Measurements from ENCODE around the gene CLPSL1.

Gene CLPSL1

DNA sequence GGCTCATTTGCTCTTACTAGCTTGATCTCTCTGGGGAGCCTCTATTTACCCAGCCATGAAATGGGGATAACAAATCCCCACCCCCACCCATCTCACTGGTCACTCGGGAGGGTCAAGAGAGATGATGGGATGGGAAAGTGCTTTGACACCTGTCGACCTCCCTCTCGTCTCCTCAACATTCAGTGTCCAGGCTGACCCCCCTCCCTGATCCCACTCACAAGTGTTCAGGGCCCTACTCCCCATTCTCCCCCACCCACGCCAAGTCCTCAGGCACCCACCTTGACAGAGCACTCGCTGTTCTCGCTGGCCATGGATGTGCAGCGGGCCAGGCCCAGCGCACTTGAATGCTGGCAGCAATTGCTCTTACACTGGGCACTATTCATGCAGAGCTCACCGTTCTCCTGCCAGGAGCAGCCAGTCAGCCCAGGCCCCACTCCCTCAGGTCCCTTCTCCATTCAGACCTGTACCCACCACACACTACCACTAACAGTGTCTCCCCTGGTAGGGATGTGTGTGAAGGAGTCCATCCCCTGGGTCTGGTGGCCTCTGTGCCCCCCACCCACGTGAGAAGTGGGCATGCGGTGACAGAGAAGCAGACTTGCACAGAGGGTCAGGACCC, 14.7 kb downstream of the CLPSL1 start:
- no peak for DNase-seq (ENCODE audit: low read depth in 4 of 4, low spot score in 1 of 4)

DNA sequence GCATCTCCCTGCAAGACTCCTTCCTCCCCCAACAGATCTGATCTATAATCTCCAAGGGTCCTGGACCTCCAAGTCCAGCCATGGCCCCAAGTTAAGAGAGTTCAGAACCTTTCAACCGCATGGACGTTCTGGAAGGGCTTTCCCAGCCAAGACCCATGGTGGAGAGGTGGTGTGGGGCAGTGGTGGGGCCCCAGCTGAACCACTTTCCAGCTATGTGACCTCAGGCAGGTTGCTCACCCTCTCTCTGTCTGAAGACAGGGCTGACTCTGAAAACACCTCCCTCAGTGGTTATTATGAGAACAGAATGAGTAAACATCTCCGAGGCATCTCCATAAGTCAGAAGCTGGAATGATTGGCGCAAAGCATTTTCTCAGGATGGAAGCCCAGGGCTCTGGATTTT, 15.4 kb downstream of the CLPSL1 start:
- DNase-seq (ENCODE audit: low read depth in 4 of 4, low spot score in 1 of 4), result no peak

DNA sequence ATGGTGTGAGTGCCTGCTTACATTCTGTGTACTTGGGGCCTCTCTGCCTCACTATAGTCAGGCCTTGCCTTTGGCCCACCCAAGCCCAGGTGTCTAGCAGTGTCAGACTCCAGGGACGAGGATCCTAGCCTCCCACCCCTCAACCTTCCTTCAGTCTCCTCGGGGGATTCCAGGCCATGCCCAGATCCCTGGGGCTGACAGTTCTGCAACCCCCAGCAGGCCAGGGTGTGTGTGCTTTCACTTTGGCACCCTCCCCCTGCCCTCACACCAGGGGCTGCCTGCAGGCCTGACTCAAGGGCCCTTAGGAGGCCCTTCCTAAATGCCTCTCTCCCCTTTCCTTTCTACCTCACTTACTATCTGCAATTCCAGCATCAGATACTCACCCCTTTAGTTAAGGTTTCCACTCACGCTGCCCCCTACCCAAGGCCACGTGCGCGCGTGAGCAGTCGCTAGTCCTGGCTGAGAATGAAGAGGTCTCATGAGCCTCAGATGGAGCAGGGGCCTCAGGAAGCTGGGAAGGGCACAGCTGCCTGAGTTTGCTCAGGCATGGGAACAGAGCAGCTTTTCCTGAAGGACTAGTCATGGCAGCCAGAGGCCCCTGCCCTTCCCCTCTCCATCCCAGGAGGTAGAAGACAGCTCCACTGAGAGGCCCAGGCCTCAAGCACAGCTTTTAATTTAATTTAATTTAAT, 17.2 kb downstream of the CLPSL1 start:
- no peak for DNase-seq (ENCODE audit: low read depth in 4 of 4, low spot score in 1 of 4)

DNA sequence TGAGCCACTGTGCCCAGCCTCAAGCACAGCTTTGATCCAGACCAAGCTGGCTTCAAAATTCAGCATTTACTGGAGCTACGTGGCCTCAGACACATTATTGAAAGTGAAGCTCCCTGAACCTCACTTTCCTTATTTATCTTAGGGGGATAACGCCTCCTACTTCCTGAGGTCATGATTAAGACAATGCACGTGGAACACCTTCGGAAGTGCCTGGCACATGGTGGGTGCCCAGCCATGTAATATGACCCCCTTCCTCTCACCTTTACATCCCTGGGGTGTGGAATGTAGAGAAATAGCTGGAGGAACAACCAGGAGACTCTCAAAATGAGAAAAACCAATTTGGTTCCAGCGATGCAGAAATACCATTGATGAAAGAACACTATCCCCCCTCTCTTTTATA, 17.9 kb downstream of the CLPSL1 start:
- no peak for DNase-seq (ENCODE audit: low read depth in 4 of 4, low spot score in 1 of 4)

DNA sequence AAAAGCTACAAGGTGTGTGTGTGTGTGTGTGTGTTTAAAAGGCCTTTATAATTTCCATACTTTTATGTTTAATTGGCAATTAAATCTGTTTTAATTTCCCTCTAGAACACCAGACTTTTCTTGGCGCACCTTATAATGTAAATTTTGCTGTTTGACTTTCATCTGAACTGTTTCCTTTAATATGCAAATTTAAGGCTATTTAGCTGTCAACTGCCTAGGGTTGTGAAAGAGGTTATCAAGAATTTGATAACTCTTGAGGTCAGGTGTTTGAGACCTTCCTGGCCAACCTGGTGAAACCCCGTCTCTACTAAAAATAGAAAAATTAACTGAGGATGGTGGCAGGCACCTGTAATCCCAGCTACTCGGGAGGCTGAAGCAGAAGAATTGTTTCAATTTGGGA, 20.3 kb downstream of the CLPSL1 start:
- DNase-seq (ENCODE audit: low read depth in 4 of 4, low spot score in 1 of 4), result no peak

DNA sequence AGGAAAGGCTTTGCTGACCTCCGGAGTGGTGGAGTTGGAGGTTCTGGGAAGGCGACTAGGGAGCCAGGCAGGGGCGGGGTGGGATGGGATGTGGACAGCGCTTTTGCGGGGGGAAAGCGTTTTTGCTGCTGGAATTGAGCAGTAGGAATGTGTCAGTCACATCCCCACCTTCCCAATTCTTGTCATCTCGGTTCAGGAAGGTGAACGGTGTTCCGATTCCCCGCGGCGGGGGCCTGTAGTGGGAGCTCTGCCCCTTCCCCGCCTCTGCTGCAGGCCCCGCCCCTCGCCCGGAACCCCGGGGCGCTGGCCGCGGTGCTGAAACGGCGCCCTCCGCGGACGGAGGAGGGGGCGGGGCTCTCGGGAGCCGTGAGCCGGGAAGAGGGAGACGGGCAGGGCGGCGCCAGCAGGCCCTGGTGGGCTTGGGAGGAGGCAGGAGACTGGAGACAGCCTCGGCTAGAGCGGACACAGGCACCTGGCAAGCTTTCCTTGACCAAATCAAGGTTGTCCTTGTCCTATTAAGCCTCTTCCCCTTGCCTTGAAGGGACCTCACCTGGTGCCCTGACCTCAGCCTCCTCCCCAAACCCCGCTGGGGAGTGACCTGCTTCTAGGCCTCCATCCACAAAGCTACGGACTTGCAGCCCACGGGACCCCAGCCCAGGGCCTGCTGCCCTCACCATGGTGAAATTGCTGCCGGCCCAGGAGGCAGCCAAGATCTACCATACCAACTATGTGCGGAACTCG, 24.3 kb downstream of the CLPSL1 start, which contains the start of gene LHFPL5:
Gene LHFPL5, plus strand, starts transcription at position 357 of the 741 bp plus-strand sequence. Its CDS starts 319 bp downstream, at position 676.
- DNase-seq (ENCODE audit: low read depth in 4 of 4, low spot score in 1 of 4), result peak in 3 of 4 experiments; percentile 21 to 36 (median 24)

DNA sequence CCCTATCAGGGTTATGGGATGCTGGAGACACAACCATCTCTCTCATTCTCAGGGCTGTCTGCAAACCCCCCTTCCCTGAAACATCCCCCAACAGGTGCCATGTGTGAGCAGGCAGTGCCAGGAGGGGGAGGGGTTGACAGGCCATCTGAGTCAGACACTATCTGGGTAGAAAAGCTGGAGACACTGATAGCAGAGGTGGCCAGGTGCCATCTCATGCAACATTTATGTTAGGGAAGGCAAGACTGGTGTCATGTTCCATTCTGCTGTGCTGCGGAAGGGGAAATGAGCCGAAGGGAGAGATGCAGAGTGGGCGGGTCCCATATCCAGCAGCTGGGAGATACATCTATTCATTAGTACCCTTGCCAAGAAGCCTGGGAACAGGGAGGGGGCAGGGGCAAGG, 27.9 kb downstream of the CLPSL1 start:
- no peak for DNase-seq (ENCODE audit: low read depth in 4 of 4, low spot score in 1 of 4)

DNA sequence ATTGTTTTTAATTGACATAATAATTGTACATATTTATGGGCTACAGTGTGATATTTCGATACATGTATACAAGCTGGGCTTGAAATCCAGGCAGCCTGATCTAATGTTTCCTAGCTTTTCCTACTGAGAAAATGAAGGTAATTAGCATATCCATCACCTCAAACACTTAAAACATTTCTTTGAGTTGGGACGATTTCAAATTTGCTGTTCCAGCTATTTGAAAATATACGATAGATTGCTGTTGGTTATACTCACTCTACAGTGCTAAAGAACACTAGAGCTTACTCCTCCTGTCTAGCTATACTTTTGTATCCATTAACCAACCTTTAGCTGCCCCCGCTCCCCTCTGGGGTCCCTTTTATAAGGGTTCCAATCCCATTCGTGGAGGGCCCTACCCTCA, 29.0 kb downstream of the CLPSL1 start:
- DNase-seq (ENCODE audit: low read depth in 4 of 4, low spot score in 1 of 4), result no peak

DNA sequence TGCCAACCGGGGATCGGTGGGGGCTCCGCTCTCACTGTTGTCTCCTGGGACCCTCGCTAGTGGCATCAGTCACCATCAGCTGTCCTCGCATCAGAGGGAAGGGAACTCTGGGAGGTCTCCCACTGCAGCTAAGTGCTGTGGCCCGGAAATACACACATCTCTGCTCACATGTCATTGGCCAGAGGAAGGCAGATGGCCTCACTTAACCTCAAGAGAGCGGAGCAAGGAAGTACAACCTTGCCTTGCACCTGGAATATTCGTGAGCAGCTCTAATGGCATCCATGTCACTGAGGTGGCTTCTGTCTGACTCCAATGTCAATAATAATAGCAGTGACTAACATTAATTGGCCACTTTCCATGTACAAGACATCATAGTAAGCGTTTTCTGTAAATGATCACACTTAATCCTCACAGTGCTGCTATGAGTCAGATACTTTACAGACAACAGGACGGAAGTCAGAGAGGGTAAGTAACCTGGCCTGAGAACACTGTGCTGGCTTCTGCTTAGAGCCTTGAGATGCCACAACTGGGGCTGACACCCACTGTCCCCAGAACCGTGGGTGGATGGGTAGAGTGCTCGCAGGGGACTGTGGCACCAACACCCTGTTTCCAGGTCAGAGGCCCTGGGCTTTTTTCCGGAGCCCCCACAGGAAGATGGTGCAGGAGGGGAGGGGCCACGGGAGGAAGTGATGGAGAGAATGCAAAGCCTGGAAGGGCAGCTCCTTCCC, 30.3 kb downstream of the CLPSL1 start:
- DNase-seq (ENCODE audit: low read depth in 4 of 4, low spot score in 1 of 4), result no peak

DNA sequence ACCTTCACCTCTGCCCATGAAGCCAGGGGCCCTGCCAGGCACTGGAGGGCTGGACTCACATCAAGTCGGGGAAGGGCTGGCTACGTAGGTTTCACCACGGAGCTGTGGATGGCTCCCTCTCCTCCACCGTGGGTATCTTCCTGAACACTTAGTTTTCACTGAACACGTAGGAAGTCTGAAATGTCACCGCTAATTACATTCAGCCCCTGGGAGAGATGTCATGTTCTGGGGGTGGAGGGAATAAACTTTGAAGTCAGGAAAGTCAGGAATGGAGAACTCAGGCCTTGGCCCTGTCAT, 30.8 kb downstream of the CLPSL1 start:
- DNase-seq (ENCODE audit: low read depth in 4 of 4, low spot score in 1 of 4), result no peak

DNA sequence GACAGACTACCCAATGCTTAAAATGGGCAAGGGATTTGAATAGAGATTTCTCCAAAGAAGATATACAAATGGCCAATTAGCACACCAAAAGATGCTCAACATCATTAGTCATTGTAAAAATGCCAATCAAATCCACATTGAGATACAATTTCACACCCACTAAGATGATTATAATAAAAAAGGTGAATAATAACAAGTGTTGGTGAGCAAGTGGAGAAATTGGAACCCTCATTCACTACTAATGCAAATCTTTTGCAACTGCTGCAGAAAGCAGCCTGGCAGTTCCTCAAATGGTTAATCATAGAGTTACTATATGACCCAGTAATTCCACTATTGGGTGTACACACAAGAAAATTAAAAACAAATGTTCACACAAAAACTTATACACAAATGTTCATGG, 36.7 kb downstream of the CLPSL1 start:
- no peak for DNase-seq (ENCODE audit: low read depth in 4 of 4, low spot score in 1 of 4)

DNA sequence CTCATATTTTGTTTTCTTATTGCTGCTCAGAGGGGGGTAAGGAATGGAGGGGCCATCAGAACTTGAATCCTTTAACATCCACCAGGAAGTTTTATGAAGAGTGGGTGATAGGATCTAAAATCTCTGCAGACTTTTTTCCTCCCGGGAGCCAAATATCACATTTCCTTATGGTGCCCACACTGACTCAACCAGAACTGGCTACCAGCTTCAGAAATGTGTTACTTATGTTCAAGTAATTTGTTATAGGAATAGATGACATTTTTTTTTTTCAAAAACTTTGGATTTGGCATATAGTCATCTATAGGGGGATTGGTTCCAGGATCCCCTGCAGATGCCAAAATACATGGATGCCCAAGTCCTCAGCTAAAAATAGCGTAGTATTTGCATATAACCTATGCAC, 42.8 kb downstream of the CLPSL1 start:
- DNase-seq (ENCODE audit: low read depth in 4 of 4, low spot score in 1 of 4), result no peak

DNA sequence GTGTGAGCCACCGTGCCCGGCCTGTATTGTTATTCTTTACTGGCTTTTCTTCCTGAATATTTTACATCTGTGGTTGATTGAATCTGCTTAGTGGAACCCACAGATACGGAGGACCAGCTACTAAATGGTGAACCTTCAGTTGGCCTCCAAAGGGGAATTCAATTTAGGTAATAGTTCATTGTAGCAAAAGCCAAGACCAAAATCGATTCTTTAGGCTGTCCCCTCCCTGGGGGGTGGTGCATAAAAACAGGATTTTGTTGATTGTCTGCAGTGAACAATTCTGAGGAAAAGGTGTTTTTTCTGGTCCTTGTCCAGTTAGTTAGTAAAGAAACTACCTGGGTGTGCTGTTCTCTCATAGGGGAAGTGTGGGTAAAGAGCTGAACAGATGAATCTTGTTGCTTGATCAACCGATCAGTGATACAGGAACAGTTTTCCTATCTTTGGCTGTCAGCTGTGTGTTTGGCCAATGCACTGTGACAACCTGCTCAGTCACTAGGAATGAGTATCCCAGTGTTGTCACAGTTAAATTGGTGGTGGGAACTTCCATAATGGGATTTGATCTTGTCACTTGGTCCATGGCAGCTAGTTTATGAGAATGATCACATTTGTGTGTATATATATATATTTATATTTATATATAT, 43.9 kb downstream of the CLPSL1 start:
- no peak for DNase-seq (ENCODE audit: low read depth in 4 of 4, low spot score in 1 of 4)

DNA sequence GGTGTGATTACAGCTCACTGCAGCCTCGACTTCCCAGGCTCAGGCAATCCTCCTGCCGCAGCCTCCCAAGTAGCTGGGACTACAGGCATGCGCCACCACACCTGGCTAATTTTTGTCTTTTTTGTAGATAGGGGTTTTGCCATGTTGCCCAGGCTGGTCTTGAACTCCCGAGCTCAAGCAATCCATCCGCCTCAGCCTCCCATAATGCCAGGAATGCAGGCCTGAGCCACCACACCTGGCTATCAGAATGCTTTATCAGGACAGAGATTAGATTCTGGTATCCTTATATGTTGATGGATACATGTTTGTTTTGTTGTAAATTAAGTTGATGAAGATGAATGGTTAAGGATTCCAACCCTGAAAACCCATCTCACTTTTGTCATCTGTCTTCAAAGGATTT, 48.5 kb downstream of the CLPSL1 start:
- DNase-seq (ENCODE audit: low read depth in 4 of 4, low spot score in 1 of 4), result no peak

DNA sequence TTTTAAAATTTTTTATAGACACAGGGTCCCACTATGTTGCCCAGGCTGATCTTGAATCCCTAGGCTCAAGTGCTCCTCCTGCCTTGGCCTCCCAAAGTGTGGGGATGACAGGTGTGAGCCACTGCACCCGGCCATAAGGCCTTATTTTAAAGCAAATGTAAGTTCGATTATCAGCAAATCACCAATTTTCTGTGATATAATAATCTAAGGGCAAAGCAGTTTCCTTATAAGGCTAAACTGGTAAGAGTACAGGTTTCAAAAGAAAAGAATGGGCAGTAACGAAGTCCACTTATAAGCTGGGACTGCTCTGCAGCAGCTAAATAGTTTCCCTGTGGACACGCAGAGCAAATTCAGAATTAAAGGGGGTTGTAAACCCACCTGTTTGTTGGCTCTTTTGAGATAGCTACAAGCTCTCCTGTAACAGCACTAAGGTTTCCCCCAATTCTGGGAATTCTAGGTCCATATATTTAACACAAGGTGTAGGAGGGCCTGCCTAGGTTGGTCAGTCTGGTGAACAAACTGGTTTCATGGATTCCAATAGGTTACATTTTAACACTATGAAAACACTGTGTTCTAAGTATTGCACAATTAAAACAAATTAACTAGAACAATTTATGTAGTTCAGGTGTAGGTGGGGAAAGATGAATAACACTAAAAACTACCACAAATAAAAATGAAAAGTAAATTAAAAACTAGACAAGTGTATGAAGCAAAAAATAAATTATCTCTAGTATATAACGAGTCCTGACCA, 50.6 kb downstream of the CLPSL1 start:
- DNase-seq (ENCODE audit: low read depth in 4 of 4, low spot score in 1 of 4), result no peak

DNA sequence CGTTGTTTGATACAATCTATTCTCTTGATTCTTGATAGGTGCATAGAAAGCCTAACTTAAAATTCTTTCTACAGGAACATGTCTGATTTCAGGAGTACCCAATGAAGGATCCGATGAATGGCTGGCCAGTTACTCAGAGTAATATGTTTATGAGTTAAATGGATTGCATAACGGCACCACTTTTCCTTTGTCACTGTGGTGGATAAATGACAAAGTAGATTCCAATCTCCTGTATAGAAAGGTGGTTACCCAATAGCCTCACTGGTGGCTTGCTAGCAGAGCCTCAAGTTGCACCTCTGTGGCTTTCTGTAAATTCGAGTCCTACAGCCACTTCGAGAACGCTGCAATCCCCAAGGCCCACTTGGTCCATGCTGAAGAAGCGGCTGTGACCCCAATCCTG, 52.7 kb downstream of the CLPSL1 start:
- no peak for DNase-seq (ENCODE audit: low read depth in 4 of 4, low spot score in 1 of 4)
